K562 (cell line): ENCODE data around the gene ARHGAP33. TPM values are rescaled to one million over a fixed set of nuclear protein-coding genes. Genes with fewer than 3 reads are reported as not detected.
A peak's percentile ranks its signal among the peaks of the same experiment; 100 is the strongest.

Experiments
- CHD7 ChIP-seq: fragments of 200-600 bp; sonication (generic); IDR thresholded peaks from one replicate; pipeline ENCODE4 v1.6.1; 2012; ENCODE audit warnings: mild to moderate bottlenecking, low read depth, low read length, inconsistent platforms
- KDM4B ChIP-seq, 2 experiments: fragments of 450-650 bp in 1 of 2; sonication (generic) in 1 of 2; IDR thresholded peaks; 2 replicates each; pipeline ENCODE4 v1.6.1; 2016 to 2017; ENCODE audit warnings: borderline replicate concordance in 2 of 2, antibody characterized with exemption in 1 of 2, low read depth in 1 of 2, mild to moderate bottlenecking in 1 of 2
- REST ChIP-seq, 2 experiments: fragments of 450-650 bp; formaldehyde crosslinking in 1 of 2; IDR thresholded peaks; 2 replicates each; pipeline versions ENCODE4 v1.4.0 to v1.6.1; 2014 to 2020; ENCODE audit warnings: mild to moderate bottlenecking in 2 of 2, borderline replicate concordance in 1 of 2, low read depth in 1 of 2
- ZNF778 ChIP-seq: fragments of 450-650 bp; formaldehyde crosslinking; IDR thresholded peaks from 2 replicates; pipeline ENCODE4 v1.4.0; 2020; ENCODE audit warnings: mild to moderate bottlenecking, moderate library complexity
- polyA plus RNA-seq, 8 experiments: library from polyadenylated mRNA; depleted of rRNA in 4 of 8; stranded (reverse) in 5 of 8; unstranded in 3 of 8; fragments of >200 nt; fragmentation: Nextera tagmentation in 2 of 8; fragmentation: Illumina TruSeq in 1 of 8; extraction: Ambion mirVana in 2 of 8; extraction: Trizol in 1 of 8; gene quantifications; 2 replicates each; pipeline versions ENCODE4 v1.2.1 to v1.2.3, GENCODE V29; 2011 to 2014; ENCODE audit warnings: inconsistent platforms in 1 of 8, missing spikeins in 1 of 8
- total RNA-seq, 7 experiments: library from RNA; depleted of rRNA in 6 of 7; stranded (reverse); fragments of >200 nt in 6 of 7; fragmentation: Illumina TruSeq in 2 of 7; extraction: Trizol in 2 of 7; gene quantifications; 2 replicates each; pipeline versions ENCODE4 v1.2.1 to v1.2.3, GENCODE V29; 2011 to 2021; ENCODE audit warnings: low replicate concordance in 1 of 7
- TF ChIP-seq, protein P1 (sequence below): fragments of 450-650 bp; IDR thresholded peaks from 2 replicates; pipeline ENCODE4 v1.6.1; 2016; ENCODE audit warnings: low read depth, mild to moderate bottlenecking, moderate library complexity

ARHGAP33 gene
- total and polyA plus RNA-seq, 9 of the 15 experiments (the other 6 are each of a cell fraction or from before 2014, with no cell fraction given): 0.06 to 26.6 (median 1.6) TPM; not detected in 1

DNA sequence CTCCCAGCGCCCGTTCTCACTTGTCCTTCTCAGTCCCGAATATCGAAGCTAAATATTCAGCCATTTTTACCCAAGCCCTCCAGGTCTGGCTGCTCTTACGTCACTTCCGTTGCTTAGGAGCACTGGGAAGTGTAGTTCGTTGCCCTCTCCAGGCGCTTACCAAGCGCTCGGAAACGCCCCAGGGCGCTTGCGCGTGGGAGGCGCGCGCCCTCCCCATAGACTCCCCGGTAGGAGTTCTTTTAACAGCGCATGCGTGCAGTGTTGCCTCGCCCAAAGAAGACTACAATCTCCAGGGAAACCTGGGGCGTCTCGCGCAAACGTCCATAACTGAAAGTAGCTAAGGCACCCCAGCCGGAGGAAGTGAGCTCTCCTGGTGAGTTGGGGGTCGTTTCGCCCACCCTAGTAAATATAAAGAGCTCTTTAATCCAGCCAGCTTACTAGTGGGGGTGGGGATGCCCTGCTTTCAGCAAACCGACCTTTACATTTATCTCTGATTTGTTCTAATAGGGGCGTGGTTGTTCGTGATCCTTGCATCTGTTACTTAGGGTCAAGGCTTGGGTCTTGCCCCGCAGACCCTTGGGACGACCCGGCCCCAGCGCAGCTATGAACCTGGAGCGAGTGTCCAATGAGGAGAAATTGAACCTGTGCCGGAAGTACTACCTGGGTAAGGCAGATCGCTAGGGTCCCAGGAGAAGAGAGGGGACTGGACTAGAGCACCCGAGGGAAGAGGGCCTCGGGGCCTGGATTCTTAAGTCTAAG lies 29.9 kb upstream of the ARHGAP33 start, which contains the start of the genes PSENEN and U2AF1L4 (continued):
- TF ChIP-seq CHD7 (no peak), KDM4B (IDR thresholded peaks at IDR 0.05; ENCODE audit: borderline replicate concordance in 2 of 2, low read depth in 1 of 2) (0 out of 4 replicates have a peak, but pooled peaks of 1 of the 2 experiments have one; percentile 53), REST (IDR thresholded peaks at IDR 0.05; ENCODE audit: borderline replicate concordance) (no peak), REST (CRISPR knock-in tag; IDR thresholded peaks at IDR 0.05; ENCODE audit: low read depth) (no peak), ZNF778 (no peak)
- TF ChIP-seq, protein P1, sequence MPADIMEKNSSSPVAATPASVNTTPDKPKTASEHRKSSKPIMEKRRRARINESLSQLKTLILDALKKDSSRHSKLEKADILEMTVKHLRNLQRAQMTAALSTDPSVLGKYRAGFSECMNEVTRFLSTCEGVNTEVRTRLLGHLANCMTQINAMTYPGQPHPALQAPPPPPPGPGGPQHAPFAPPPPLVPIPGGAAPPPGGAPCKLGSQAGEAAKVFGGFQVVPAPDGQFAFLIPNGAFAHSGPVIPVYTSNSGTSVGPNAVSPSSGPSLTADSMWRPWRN: no peak
